ENCODE measurements around the gene SAMM50. TPM values are rescaled to one million over a fixed set of nuclear protein-coding genes. Genes with fewer than 3 reads are reported as not detected.

Gene SAMM50
- total RNA-seq, 4 donors from 2014 or later, result 23.2 to 36.0 (median 32.3) TPM

GRCh38 chr22:43980996-43981395, 25.8 kb downstream of the SAMM50 start:
- intact Hi-C loops (cut with DNase I; ENCODE audit: low total_unique reads), result no loop called here
- WGBS, 2 donors, result 94% methylated on average over 17 of the region's 17 CpGs
- no peak for DNase-seq (ENCODE audit: low spot score in 2 of 2)
- no peak for TF ChIP-seq POLR2A (IDR thresholded peaks at IDR 0.05)
- no peak for TF ChIP-seq CTCF (IDR thresholded peaks at IDR 0.05)
- no peak overlapping the region for H3K4me3 ChIP-seq (ENCODE audit: low read depth, poor library complexity, severe bottlenecking)

- intact Hi-C loops (cut with DNase I; ENCODE audit: low total_unique reads), result no loop called here
- TF ChIP-seq POLR2A (IDR thresholded peaks at IDR 0.05) (no peak), CTCF (IDR thresholded peaks at IDR 0.05) (no peak)
- no peak for DNase-seq (ENCODE audit: low spot score in 2 of 2)
- 94 to 95% methylated on average over 16 of the region's 16 CpGs for WGBS, 2 donors
- no peak overlapping the region for H3K4me3 ChIP-seq (ENCODE audit: low read depth, poor library complexity, severe bottlenecking)
These were observed 28.6 kb downstream of the SAMM50 start for GRCh38 chr22:43983808-43984207.

- peak in 1 of 2 donors; percentile 45 for DNase-seq (ENCODE audit: low spot score in 2 of 2)
- H3K4me3 ChIP-seq (ENCODE audit: low read depth, poor library complexity, severe bottlenecking), result no peak overlapping the region
- intact Hi-C loops (cut with DNase I; ENCODE audit: low total_unique reads), result no loop called here
- 78 to 85% methylated on average over 12 of the region's 12 CpGs for WGBS, 2 donors
- TF ChIP-seq POLR2A (IDR thresholded peaks at IDR 0.05) (no peak), CTCF (IDR thresholded peaks at IDR 0.05) (no peak)
These were observed 30.3 kb downstream of the SAMM50 start for GRCh38 chr22:43985532-43985931.

- H3K4me3 ChIP-seq (ENCODE audit: low read depth, poor library complexity, severe bottlenecking), result no peak overlapping the region
- peak in 1 of 2 donors; percentile 3 for DNase-seq (ENCODE audit: low spot score in 2 of 2)
- TF ChIP-seq CTCF (IDR thresholded peaks at IDR 0.05), result no peak
- WGBS, 2 donors, result 77 to 78% methylated on average over 8 of the region's 8 CpGs
- intact Hi-C loops (cut with DNase I; ENCODE audit: low total_unique reads), result no loop called here
These were observed 33.0 kb downstream of the SAMM50 start for GRCh38 chr22:43988116-43988820.

- peak in 1 of 2 donors; percentile 34 for DNase-seq (ENCODE audit: low spot score in 2 of 2)
- WGBS, 2 donors, result 95 to 96% methylated on average over 10 of the region's 10 CpGs
- no peak overlapping the region for H3K4me3 ChIP-seq (ENCODE audit: low read depth, poor library complexity, severe bottlenecking)
- TF ChIP-seq CTCF (IDR thresholded peaks at IDR 0.05), result no peak
- no peak for TF ChIP-seq POLR2A (IDR thresholded peaks at IDR 0.05)
- intact Hi-C loops (cut with DNase I; ENCODE audit: low total_unique reads), result no loop called here
These were observed 33.7 kb downstream of the SAMM50 start for GRCh38 chr22:43988960-43989359.

GRCh38 chr22:43990044-43990443, 34.8 kb downstream of the SAMM50 start:
- intact Hi-C loops (cut with DNase I; ENCODE audit: low total_unique reads), result loop anchor here (5.0 kb wide), 1 partner anchor 637 kb away; no protein-coding TSS in a partner anchor

More at GRCh38 chr22:43990044-43990443, 34.8 kb downstream of the SAMM50 start:
- 81 to 88% methylated on average over 13 of the region's 13 CpGs for WGBS, 2 donors
- TF ChIP-seq POLR2A (IDR thresholded peaks at IDR 0.05) (no peak), CTCF (IDR thresholded peaks at IDR 0.05) (no peak)
- no peak overlapping the region for H3K4me3 ChIP-seq (ENCODE audit: low read depth, poor library complexity, severe bottlenecking)
- no peak for DNase-seq (ENCODE audit: low spot score in 2 of 2)

All from lower leg skin (tissue), 4 donors.